H7 (cell line): Measurements from ENCODE around the gene RBM20. TPM values are rescaled to one million over a fixed set of nuclear protein-coding genes. Genes with fewer than 3 reads are reported as not detected.

Experiments used
- DNase-seq: peaks from one replicate; pipeline ENCODE4 v3.0.0; 2012
- H3K27me3 ChIP-seq: 2 replicates; pipeline ENCODE4 v1.6.0; 2011; ENCODE audit warnings: mild to moderate bottlenecking, low read length; ENCODE audit not compliant: control insufficient read depth, insufficient read depth
- H3K36me3 ChIP-seq: replicated peaks from 2 replicates; pipeline ENCODE4 v1.5.1; 2011; ENCODE audit warnings: low read length; ENCODE audit not compliant: control insufficient read depth, insufficient read depth
- H3K4me3 ChIP-seq: 2 replicates; pipeline ENCODE4 v1.5.1; 2011; ENCODE audit warnings: low read depth, mild to moderate bottlenecking, control low read depth, low read length, moderate library complexity; ENCODE audit not compliant: insufficient read depth
- total RNA-seq: library from RNA; depleted of rRNA; stranded (reverse); fragments of >200 nt; shearing (Covaris generic); gene quantifications from 2 replicates; pipeline ENCODE4 v1.2.3, GENCODE V29; 2014

Gene RBM20
- total RNA-seq, 1 experiment from 2014 or later: 0.52 TPM

DNA sequence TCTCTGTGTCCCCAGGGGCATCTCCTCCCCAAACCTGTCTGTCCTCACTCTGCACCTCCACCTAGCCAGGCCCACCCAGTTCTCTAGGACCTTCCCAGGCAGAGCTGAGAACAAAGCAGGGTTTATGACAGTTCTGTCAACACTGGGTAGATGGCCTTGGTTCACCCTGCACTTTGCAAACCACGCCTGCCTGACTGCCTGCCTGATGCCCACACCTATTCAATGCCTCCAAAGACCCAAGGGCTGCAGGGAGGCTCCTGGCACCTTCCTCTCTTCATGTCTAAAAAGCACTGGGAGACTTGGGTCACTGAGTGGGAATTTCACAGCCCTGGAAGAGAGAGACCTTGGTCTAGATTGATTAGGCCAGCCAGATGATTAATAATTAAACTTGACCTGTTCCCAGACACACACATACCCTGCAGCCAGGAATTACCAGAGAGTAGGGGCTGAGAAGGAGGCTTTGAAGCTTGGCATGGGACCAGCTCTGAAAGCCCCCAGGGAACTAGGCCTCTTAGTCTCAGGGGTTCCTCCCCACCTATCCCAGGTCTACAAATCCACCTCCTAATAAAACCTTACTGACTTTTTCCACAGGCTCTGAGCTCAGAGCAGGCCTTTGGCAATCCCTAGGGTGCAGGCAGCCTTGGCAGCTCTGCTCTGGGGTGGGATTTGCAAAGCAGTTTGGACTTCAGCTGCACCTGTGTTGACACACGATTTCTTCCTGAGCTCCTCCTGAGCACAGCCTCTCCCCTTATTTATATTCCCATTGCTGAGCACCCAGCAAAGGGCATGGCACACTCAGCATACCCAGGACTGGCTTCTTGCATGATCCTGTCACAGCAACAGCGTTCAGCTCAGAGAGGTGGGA lies 201.9 kb downstream of the RBM20 start:
- no peaks in the 10 kb centered on the region for H3K27me3 ChIP-seq
- no peak for DNase-seq
- no peaks in the 10 kb centered on the region for H3K36me3 ChIP-seq
- H3K4me3 ChIP-seq: no peak overlapping the region

DNA sequence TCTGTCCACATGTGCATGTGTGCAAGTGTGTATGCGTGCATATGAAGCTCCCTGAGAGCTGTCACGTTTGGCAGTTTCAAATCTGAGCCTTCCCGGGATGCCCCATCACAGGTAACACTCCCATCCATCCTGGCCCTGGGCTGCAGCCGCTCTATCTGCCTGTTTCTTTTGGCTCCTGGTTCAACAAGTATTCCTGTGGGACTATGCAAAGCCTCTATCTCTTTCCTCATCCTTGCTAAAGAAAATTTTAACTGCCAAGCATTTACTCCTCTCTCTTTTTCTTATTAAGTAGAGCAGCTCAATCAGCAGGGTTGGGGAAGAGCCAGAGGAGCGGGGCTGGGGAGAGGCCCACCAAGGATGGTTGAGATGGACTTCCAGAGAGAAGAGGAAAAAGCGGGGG lies 203.2 kb downstream of the RBM20 start:
- DNase-seq: no peak
- H3K4me3 ChIP-seq: no peak overlapping the region
- H3K27me3 ChIP-seq: no peaks in the 10 kb centered on the region
- no peaks in the 10 kb centered on the region for H3K36me3 ChIP-seq

DNA sequence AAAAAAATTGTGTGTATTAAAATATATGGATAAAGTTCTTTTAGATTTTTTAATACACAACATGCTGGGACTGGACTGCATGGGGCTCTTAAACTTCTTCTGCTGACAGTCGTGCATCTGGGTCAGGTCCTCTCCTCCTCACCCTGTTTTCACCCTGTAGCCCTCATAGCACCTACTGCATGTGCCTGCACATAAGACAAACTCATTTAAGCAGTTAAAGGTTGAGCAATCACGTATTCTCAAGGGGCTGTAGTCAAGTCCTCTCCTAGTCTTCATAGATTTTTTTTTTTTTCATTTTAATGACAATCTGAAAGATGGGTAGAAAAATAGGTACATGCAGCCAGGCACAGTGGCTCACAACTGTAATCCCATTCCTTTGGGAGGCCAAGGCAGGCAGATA lies 204.0 kb downstream of the RBM20 start:
- no peak for DNase-seq
- H3K27me3 ChIP-seq: no peaks in the 10 kb centered on the region
- H3K36me3 ChIP-seq: no peaks in the 10 kb centered on the region
- H3K4me3 ChIP-seq: no peak overlapping the region

DNA sequence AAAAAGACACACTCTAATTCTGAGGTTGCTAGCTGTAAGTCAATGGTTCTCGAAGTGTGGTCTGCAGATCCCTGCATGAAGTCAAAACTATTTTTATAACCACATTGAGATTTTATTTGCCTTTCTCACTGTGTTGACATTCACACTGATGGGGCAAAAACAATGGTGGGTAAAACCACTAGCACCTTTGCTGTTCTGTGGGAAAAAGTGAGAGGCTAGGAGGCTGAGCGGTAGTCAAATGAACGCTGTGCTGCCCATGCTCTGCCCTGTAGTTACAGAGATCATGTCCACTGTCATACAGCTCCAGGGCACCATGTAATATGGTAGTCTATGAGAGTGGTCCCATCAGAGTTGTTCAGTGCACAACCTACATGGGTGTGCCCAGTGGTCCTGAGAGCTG lies 206.0 kb downstream of the RBM20 start:
- H3K36me3 ChIP-seq: no peaks in the 10 kb centered on the region
- DNase-seq: no peak
- no peaks in the 10 kb centered on the region for H3K27me3 ChIP-seq
- no peak overlapping the region for H3K4me3 ChIP-seq

DNA sequence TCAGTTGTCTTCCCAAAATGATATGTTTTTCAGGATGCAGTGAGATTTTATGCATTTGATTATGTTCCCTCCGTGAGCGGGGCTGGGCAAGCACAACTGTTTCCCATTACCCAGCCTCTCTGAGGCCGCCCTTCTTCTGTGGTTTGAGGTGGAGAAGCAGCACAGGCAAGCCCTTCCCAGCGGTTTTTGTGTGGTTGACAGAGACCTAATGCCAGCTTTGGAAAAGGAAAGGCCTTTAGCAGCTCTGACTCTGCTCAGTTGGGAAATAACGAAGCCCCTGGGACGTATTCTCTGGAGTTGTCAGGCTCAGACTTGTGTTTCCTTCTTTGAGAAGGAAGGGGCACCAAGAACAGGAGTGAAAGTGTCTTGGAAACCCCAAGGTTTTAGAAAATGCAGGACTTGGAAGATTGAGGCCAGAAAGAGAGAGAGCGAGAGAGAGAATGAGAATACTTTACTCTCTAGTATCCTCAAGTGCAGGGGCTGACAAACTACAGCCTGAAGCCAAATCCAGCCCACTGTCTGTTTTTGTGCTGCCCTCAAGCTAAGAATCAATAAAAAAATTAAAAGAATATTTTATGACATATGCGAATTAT lies 207.0 kb downstream of the RBM20 start:
- Histone ChIP-seq H3K36me3 (no peaks in the 10 kb centered on the region), H3K27me3 (no peaks in the 10 kb centered on the region), H3K4me3 (no peak overlapping the region)
- no peak for DNase-seq

DNA sequence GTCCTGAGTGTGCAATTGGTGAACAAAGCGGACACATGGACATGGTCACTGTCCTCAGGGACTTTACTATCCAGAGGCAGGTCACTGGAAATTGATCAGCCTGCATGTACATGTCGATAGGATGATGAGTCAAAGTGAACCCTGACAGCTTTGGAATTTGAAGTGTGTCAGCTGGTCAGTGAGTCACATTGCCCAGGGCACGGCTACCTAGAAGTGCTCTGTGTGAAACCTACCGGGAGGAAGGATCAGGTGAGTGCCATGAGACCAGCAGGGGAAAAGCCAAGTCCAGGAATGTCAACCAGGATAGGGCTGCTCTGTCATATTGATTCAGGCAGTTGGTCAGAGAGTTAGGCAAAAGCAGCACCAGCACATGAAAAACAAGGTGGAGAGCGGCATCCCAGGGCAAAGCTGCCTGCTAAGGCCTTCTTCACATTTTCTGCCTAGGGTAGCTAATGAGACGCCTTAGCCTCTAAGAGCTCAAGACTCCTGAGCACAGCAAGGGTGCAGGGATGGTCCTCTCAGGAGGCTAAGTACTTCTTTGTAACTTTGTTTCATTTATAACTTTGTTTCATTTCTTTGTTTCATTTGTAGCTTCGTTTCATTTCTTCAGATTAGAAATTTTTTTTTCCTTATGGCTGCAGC lies 208.2 kb downstream of the RBM20 start:
- H3K4me3 ChIP-seq: no peak overlapping the region
- H3K36me3 ChIP-seq: no peaks in the 10 kb centered on the region
- no peak for DNase-seq
- no peaks in the 10 kb centered on the region for H3K27me3 ChIP-seq

DNA sequence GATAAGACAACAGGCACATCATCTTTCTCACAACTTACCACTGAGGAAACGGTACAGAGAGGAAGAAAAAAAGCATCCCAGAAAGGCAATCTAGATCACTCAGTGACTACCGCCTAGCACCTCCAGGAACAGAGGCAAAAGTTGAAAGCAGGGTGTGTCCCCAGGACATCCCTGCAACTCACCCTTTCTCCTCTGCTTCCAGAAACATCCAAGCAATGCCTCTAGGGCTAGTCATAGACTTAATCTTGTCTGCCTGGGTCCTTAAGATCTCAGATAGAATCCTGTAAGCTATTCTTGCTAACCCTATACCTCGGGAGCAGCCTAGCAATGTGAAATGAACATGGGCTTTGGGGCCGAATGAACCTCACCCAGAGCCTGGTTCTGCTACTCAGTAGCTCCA lies 208.8 kb downstream of the RBM20 start:
- no peak for DNase-seq
- H3K4me3 ChIP-seq: no peak overlapping the region
- no peaks in the 10 kb centered on the region for H3K36me3 ChIP-seq
- H3K27me3 ChIP-seq: no peaks in the 10 kb centered on the region

DNA sequence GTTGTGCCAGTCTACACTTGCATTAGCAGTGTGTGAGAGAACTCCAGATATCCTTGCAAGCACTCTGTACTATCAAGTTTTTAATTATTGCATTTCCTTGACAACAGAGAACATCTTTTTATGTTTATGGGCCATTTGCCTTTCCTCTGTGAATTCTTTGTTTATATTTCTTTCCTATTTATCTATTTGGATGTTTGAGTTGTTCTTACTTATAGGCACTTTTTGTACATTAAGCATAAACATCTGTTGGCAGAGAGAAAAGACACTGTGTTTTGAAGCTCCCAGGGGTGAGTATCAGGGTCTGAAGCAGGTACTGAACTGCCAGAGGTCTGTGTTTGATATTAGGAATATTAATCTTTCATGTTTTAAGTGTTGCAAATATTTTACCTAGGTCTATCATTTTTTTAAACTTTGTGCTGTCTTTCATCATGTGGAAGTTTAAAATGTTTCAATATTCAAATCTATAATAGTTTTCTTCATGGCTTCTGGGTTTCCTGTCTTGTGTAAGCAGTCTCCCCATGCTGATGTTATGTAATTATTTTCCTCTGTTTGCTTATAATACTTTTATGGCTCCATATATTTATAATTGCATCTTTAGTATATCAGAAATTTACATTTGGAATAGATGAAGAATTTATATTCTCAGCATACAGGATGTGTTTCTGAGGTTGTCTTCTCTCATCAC lies 209.9 kb downstream of the RBM20 start:
- no peak for DNase-seq
- no peak overlapping the region for H3K4me3 ChIP-seq
- H3K27me3 ChIP-seq: no peaks in the 10 kb centered on the region
- H3K36me3 ChIP-seq: no peaks in the 10 kb centered on the region

DNA sequence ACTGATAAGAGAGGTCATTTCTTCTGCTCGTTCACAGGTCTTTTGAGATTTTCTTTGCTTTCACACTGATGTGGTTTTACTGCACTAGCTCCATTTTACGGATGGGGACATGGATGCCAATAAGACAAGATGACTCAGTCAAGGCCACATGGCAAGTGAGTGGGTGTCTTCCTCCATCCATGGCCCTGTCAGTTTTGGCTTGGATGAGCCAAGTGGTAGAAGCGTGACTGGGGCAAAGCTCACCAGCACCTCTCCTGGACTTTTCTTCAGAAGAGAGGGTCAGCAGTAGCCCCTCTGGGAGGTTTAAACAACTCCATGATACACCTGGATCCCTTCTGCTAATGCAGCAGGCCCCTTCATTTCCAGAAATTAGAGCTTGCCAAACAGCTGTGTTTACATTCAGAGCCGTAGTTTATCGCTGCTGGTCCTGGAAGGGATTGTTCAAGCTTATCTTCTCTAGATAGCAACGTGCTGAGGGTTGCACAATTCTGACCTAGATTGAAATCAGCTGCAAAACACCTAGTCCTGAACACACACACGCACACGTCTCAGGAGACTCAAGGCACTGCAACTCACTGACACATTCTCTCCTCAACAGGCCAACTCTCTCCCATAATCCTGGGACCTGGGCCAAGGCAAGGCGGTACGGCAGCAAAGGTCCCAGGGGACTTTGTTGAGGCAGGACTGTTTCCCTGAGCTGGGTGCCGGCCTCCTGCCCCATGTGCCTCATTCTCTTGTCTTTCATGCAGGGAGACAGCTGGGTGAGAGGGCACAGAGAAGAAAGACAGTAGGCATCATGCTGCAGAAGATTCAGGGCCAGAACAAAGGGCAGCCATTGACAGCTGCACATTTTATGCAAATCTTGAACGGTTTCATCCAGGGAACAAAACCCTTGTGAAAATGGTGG lies 213.4 kb downstream of the RBM20 start:
- DNase-seq: no peak
- Histone ChIP-seq H3K27me3 (no peaks in the 10 kb centered on the region), H3K36me3 (no peaks in the 10 kb centered on the region), H3K4me3 (no peak overlapping the region)

DNA sequence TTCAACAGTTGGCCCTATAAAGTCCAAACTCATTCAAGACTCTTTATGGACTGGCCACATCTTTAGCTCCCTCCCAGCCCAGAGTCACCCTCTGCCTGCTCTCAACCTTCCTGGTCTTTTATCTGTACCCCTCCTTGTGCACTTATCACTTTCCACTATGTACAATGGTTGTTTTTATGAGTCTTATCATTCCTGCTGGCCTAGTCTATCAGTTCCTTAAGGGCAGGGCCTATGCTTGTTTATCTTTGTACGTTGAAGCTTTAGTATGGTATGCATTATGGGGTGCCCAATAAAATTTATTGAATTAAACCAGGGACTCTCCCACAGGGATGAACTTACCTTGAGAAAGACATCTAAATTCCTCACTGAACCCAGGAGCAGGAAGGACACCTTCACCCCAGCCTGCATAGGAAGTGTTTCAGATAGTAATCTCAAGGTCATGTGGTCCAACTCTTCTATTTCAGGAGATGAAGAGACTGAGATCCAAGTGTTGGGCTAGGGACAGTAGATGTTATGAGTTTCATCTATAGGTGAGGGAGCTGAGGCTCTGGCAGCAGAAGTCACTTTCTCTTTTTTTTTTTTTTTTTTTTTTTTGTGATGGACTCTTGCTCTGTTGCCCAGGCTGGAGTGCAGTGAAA lies 214.3 kb downstream of the RBM20 start:
- H3K36me3 ChIP-seq: no peaks in the 10 kb centered on the region
- H3K4me3 ChIP-seq: no peak overlapping the region
- H3K27me3 ChIP-seq: no peaks in the 10 kb centered on the region
- DNase-seq: no peak

DNA sequence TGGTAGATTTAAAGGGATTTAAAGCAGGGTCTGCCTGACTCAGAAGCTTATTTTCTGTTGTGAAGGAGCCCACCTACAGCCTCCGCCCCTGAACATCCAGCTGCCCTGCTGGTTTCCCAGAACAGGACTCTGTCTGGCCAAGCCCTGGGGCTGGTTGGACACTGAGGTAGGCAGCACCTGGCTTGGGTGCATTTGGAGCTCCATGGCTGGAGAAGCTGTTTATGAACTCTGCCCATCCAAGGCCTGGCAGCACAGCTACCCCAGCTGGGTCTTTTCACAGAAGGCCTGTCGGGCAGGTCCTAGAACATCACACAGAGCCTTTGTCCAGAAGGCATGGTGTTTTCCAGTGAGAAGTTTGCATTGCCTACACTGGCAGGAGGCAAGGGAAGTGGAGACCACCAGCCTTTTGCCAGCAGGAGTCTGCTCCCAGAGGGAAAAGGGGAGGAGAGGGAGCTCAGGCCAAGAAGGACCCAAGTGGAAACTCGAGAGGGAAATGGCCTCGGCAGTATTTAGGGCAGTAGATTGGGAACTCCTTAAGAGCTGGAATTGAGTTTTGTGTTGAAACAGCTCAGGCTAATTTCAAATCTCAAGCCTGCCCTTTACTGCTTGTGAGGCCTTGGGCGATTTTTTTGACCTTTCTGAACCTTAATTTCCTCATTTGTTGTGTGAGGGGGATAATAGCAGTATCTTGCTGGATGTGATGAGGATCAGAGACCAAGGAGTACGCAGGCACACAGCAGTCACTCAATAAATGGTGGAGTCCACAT lies 215.3 kb downstream of the RBM20 start:
- no peak for DNase-seq
- Histone ChIP-seq H3K4me3 (no peak overlapping the region), H3K36me3 (no peaks in the 10 kb centered on the region), H3K27me3 (no peaks in the 10 kb centered on the region)

DNA sequence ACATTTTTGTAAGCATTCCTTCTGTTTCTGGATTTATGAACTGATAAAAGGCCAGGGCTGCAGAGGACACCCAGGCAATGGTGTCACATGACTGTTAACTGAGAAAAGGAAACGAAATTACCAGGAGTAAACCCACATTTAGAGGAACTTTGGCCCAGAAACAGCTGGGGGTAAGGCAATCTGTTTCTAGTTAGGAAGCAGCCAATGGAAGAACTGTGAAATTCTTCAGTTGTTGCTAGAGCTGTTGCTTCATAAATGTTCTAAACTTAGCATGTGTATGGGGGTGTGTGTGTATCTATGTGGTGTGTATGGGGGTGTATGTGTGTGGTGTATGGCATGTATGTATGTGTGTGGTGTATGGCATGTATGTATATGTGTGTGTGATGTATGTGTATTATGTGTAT lies 215.8 kb downstream of the RBM20 start:
- no peaks in the 10 kb centered on the region for H3K27me3 ChIP-seq
- no peak for DNase-seq
- no peak overlapping the region for H3K4me3 ChIP-seq
- no peaks in the 10 kb centered on the region for H3K36me3 ChIP-seq

DNA sequence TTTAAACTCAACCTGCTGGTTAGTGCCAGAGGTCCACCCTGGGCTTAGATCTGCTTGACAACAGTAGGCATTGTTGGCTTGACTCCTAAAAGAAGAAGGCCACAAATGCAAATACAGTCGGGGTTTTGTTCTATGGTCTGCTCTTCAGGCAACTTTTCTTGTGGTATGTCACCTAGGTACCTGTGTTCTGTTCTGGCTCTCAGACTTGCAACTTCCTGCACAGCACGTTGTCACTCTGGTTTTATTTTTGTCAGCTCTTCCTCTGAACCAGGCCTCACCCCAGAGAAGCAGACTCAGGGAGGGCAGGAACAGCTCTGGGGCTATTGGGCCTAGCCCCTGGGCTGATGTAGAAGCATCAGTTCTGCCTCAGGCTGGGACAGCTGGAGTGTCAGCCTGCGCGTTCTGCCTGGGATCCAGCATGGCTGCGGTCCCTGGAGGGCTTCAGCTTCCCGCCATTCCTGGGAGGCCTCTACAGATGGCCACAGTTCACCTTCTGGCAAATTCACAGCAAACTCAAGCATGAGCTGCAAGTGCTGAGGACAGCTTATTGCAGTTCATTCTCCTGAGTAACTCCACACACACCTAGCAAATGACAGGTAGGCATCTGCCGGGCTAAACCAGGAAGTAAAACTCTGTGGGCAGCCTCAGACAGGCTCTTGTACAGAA lies 216.6 kb downstream of the RBM20 start:
- Histone ChIP-seq H3K36me3 (no peaks in the 10 kb centered on the region), H3K4me3 (no peak overlapping the region)
- no peak for DNase-seq

More for the DNA sequence above, 216.6 kb downstream of the RBM20 start:
- no peaks in the 10 kb centered on the region for H3K27me3 ChIP-seq
